ENCODE results near the gene ROR2.

ROR2 gene

DNA sequence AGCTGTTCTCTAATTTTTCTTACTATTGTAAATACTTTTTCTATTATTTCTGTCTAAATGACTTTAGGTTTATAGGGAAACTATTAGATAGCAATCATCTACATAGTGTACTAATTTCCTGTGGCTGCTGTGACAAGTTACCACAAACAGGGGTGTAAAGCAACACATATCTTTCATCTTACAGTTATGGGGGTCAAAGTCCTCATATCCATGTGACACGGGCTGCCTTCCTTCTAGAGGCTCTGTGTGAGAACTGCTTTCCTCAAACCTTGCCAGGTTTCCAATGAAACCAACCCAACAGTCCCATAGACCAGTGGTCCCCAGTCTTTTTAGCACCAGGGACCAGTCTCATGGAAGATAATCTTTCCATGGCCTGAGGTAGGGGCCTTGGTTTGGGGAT is 189.1 kb downstream of the ROR2 start:
- TF ChIP-seq GATA1 (IDR thresholded peaks at IDR 0.05; ENCODE audit: low read depth, low read length) (no peak), POLR2A (IDR thresholded peaks at IDR 0.05; ENCODE audit: low read length) (no peak)

DNA sequence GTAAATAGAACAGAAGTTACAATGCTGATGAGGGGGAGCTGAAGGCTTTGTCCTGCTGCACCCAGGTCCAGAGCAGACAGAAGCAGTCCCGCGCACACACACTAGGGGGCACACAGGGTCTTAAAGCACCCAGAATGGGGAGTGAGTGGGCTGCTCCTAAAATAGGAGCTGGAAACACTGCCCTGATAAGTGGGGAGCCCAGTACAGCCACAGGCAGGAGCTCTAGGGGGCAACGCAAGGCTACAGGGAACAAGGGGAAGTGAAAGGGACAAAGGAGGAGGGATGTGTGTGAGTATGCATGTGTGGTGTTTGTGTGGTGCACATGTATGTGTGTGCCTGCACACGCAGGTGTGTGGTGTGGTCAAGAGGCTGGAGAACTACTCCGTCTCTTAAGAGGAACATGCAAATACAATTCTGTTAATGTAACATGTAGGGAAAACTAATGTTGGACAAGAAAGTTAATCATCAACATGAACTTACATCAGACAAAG is 191.5 kb downstream of the ROR2 start:
- TF ChIP-seq POLR2A (IDR thresholded peaks at IDR 0.05; ENCODE audit: low read length) (no peak), GATA1 (IDR thresholded peaks at IDR 0.05; ENCODE audit: low read depth, low read length) (no peak)
- DNase-seq, result peak; percentile 66 to 73

More for the DNA sequence above, 189.1 kb downstream of the ROR2 start:
- DNase-seq, result no peak

DNA sequence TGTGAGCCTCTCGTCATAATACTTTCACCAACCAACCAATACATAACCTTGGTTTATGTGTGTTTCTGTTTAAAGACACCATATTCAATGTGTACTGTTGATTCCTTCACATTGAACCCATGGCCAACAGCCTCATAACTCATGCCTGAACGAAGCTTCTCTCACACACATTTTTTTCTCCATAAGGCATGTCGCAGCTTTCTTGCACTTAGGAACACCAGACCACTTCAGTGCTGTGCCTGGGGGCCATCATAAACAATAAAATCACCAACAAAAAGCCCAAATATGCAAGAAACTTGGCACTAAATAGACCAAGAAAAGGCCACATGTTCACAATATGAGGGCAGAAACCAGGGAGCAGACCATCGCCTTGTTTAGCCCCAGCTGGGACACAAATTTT is 192.2 kb downstream of the ROR2 start:
- no peak for TF ChIP-seq POLR2A (IDR thresholded peaks at IDR 0.05; ENCODE audit: low read length)
- no peak for TF ChIP-seq GATA1 (IDR thresholded peaks at IDR 0.05; ENCODE audit: low read depth, low read length)

GRCh38 chr9:91756510-91756780 is 193.6 kb downstream of the ROR2 start:
- DNase-seq, result no peak
- TF ChIP-seq GATA1 (IDR thresholded peaks at IDR 0.05; ENCODE audit: low read depth, low read length), result no peak
- TF ChIP-seq POLR2A (IDR thresholded peaks at IDR 0.05; ENCODE audit: low read length), result no peak

More for the DNA sequence above, 192.2 kb downstream of the ROR2 start:
- no peak for DNase-seq

GRCh38 chr9:91755761-91756509 is 194.1 kb downstream of the ROR2 start:
- no peak for DNase-seq

GRCh38 chr9:91753711-91754110 is 196.3 kb downstream of the ROR2 start:
- TF ChIP-seq GATA1 (IDR thresholded peaks at IDR 0.05; ENCODE audit: low read depth, low read length) (no peak), POLR2A (IDR thresholded peaks at IDR 0.05; ENCODE audit: low read length) (no peak)
- no peak for DNase-seq

More at GRCh38 chr9:91755761-91756509, 194.1 kb downstream of the ROR2 start:
- no peak for TF ChIP-seq POLR2A (IDR thresholded peaks at IDR 0.05; ENCODE audit: low read length)
- no peak for TF ChIP-seq GATA1 (IDR thresholded peaks at IDR 0.05; ENCODE audit: low read depth, low read length)

DNA sequence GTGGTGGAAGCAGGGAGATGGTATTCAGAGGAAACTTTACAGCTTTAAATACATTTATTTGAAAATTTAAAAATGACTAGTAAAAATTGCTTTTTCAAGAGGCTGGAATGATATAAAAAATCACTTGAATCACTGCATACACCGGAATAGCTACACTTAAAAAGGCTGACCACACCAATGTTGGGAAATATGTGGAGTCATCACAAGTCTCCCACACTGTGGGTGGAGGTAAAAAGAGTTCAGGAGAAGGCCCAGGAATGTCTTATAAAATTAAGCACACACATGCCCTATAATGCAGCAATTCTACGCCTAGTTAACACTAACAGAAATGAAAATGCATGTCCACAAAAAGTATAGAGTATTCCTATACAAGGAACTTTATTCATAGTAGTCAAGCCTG is 198.1 kb downstream of the ROR2 start:
- no peak for TF ChIP-seq POLR2A (IDR thresholded peaks at IDR 0.05; ENCODE audit: low read length)
- TF ChIP-seq GATA1 (IDR thresholded peaks at IDR 0.05; ENCODE audit: low read depth, low read length), result no peak
- no peak for DNase-seq

DNA sequence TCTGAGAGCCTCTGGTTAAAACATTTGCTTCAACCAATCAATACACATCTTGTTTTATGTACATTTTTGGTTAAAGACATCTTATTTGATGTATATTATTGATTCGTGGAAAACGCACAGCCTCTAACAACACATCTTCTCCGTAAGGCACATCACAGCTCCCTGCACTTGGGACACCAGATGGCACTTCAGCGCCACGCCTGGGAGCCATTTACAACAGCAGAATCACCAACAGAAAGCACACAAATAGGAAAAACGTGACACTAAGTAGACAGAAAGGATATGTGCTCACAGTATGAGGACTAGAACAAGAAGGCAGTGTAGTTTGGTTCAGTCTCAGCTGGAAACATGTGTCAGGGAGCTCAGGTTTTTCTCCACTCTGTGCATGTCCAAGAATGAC is 199.7 kb downstream of the ROR2 start:
- DNase-seq, result peak in 1 of 2 experiments; percentile 5
- TF ChIP-seq POLR2A (IDR thresholded peaks at IDR 0.05; ENCODE audit: low read length), result no peak
- TF ChIP-seq GATA1 (IDR thresholded peaks at IDR 0.05; ENCODE audit: low read depth, low read length), result no peak

GRCh38 chr9:91746904-91747303 is 203.1 kb downstream of the ROR2 start:
- DNase-seq, result no peak
- TF ChIP-seq POLR2A (IDR thresholded peaks at IDR 0.05; ENCODE audit: low read length), result no peak
- no peak for TF ChIP-seq GATA1 (IDR thresholded peaks at IDR 0.05; ENCODE audit: low read depth, low read length)

GRCh38 chr9:91746357-91746756 is 203.7 kb downstream of the ROR2 start:
- no peak for TF ChIP-seq GATA1 (IDR thresholded peaks at IDR 0.05; ENCODE audit: low read depth, low read length)
- no peak for TF ChIP-seq POLR2A (IDR thresholded peaks at IDR 0.05; ENCODE audit: low read length)
- DNase-seq, result no peak

- DNase-seq, result no peak
- TF ChIP-seq POLR2A (IDR thresholded peaks at IDR 0.05; ENCODE audit: low read length) (no peak), GATA1 (IDR thresholded peaks at IDR 0.05; ENCODE audit: low read depth, low read length) (no peak)
Measured at GRCh38 chr9:91744114-91744513, 205.9 kb downstream of the ROR2 start.

- TF ChIP-seq GATA1 (IDR thresholded peaks at IDR 0.05; ENCODE audit: low read depth, low read length) (no peak), POLR2A (IDR thresholded peaks at IDR 0.05; ENCODE audit: low read length) (no peak)
Measured at GRCh38 chr9:91741522-91741921, 208.5 kb downstream of the ROR2 start.

GRCh38 chr9:91740701-91741100 is 209.3 kb downstream of the ROR2 start:
- TF ChIP-seq GATA1 (IDR thresholded peaks at IDR 0.05; ENCODE audit: low read depth, low read length), result no peak
- TF ChIP-seq POLR2A (IDR thresholded peaks at IDR 0.05; ENCODE audit: low read length), result no peak
- no peak for DNase-seq

More at GRCh38 chr9:91741522-91741921, 208.5 kb downstream of the ROR2 start:
- no peak for DNase-seq

DNA sequence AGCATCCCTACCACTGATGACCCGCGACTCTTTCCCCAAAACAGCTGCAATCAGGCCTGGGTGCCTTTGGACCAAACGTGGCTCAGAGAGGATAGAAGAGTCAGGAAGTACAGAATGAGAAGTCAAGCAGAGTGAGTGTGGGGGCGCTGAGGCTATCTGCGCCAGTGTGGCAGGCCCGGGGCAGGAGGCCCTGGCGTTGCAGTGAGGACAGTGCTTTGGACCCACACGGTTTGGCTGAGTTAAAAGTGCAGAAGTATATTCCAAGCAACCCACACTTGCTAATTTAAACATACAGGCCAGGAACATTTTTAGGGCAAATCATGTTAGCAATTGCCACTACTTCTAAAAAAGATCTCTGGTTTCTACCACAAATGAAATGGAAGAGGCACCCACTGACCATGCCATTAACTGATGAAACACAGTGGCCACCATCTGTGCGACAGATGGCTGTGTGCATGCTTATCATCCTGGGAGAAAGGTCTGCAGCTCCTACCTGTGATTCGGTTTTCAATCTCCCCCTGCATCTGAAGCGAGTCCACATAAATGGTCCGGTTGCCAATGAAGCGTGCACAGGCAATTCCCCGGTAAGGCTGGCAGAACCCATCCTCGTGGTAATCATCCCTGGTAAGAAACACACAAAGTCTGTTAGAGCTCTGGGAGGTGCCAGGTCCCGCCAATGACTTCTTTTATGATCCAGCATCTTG is 213.0 kb downstream of the ROR2 start:
- no peak for TF ChIP-seq POLR2A (IDR thresholded peaks at IDR 0.05; ENCODE audit: low read length)
- TF ChIP-seq GATA1 (IDR thresholded peaks at IDR 0.05; ENCODE audit: low read depth, low read length), result no peak
- no peak for DNase-seq

GRCh38 chr9:91736311-91736710 is 213.7 kb downstream of the ROR2 start:
- DNase-seq, result no peak
- TF ChIP-seq GATA1 (IDR thresholded peaks at IDR 0.05; ENCODE audit: low read depth, low read length) (no peak), POLR2A (IDR thresholded peaks at IDR 0.05; ENCODE audit: low read length) (no peak)
